C4-2B (cell line): ENCODE measurements around the gene NBAS.

Experiments used
- CTCF ChIP-seq: fragments of 450-650 bp; conservative IDR thresholded peaks from 2 replicates; pipeline ENCODE4 v1.5.1; 2017; ENCODE audit warnings: mild to moderate bottlenecking
- ZFX ChIP-seq: fragments of 450-650 bp; IDR thresholded peaks from 2 replicates; pipeline ENCODE4 v1.6.1; 2017

GRCh38 chr2:15182275-15182674 lies 378.9 kb downstream of the NBAS start:
- no peak for TF ChIP-seq CTCF
- TF ChIP-seq ZFX, result no peak
